ENCODE results near the gene RDH5. TPM values are rescaled to one million over a fixed set of nuclear protein-coding genes. Genes with fewer than 3 reads are reported as not detected.
A peak's percentile ranks its signal among the peaks of the same experiment; 100 is the strongest.

RDH5 gene
- total RNA-seq, 1 donor from 2014 or later: 11.1 TPM

DNA sequence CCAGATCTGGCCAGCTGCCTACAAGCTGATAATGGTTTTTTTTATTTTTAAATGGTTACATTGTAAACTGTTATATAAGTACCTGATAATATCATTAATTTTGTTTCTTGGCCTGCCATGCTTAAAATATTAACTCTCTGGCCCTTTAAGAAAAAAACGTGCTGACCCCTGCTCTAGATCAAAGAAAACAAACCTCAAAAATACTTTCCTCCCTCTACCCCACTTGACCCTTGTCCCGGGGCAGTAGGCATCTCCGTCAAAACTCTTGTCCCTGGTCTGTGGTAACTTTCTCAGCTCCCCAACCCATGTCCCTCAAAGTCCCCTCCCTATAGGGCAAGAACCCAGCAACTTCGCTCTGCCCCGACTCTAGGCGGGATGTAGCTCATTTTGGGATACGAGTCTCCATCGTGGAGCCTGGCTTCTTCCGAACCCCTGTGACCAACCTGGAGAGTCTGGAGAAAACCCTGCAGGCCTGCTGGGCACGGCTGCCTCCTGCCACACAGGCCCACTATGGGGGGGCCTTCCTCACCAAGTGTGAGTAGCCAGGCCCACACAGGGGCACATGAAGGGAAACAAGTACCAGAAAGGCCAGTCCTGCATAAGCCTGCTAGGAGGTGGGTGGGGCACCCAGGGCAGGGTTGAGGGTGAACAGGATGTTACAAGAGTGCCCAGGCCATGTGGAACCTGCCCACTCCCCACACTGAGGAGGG lies 3.5 kb downstream of the RDH5 start:
- no peaks in the 10 kb centered on the region for H3K27me3 ChIP-seq (ENCODE audit: low read depth)
- peaks cover 57% of the 10 kb centered on the region for H3K4me1 ChIP-seq
- TF ChIP-seq, protein P1, sequence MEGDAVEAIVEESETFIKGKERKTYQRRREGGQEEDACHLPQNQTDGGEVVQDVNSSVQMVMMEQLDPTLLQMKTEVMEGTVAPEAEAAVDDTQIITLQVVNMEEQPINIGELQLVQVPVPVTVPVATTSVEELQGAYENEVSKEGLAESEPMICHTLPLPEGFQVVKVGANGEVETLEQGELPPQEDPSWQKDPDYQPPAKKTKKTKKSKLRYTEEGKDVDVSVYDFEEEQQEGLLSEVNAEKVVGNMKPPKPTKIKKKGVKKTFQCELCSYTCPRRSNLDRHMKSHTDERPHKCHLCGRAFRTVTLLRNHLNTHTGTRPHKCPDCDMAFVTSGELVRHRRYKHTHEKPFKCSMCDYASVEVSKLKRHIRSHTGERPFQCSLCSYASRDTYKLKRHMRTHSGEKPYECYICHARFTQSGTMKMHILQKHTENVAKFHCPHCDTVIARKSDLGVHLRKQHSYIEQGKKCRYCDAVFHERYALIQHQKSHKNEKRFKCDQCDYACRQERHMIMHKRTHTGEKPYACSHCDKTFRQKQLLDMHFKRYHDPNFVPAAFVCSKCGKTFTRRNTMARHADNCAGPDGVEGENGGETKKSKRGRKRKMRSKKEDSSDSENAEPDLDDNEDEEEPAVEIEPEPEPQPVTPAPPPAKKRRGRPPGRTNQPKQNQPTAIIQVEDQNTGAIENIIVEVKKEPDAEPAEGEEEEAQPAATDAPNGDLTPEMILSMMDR (IDR thresholded peaks at IDR 0.05): no peak
- intact Hi-C loops (cut with DNase I): no loop called here
- H3K9me3 ChIP-seq: no peaks in the 10 kb centered on the region
- no peak for ATAC-seq
- no peak for DNase-seq
- H3K36me3 ChIP-seq: peaks cover 60% of the 10 kb centered on the region
- H3K4me3 ChIP-seq: no peak overlapping the region
- no peak overlapping the region for H3K27ac ChIP-seq

DNA sequence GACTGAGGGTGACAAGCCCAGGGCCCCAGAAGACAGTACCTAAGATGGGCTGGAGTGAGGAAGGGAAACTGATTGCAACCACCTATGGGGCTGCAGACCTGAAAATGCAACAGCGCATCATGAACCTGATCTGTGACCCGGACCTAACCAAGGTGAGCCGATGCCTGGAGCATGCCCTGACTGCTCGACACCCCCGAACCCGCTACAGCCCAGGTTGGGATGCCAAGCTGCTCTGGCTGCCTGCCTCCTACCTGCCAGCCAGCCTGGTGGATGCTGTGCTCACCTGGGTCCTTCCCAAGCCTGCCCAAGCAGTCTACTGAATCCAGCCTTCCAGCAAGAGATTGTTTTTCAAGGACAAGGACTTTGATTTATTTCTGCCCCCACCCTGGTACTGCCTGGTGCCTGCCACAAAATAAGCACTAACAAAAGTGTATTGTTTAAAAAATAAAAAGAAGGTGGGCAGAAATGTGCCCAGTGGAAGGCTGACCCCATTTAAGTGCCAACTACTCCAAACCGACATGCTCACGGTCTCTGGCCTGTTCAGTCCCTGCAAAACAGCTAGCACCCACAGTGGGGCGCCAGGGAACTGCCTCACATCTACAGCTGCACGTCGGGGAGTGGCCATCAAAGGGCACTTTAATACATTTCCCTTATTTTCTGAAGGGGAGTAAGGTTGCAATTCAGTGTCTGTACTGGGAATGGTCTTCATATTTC lies 4.2 kb downstream of the RDH5 start:
- ATAC-seq (no peak), DNase-seq (peak; percentile 77)
- TF ChIP-seq, protein P1 (IDR thresholded peaks at IDR 0.05): peak; percentile 54
- Histone ChIP-seq H3K27ac (no peak overlapping the region), H3K4me3 (no peak overlapping the region), H3K4me1 (peaks cover 50% of the 10 kb centered on the region), H3K9me3 (no peaks in the 10 kb centered on the region), H3K36me3 (peaks cover 57% of the 10 kb centered on the region), H3K27me3 (ENCODE audit: low read depth) (no peaks in the 10 kb centered on the region)
- intact Hi-C loops (cut with DNase I): no loop called here

DNA sequence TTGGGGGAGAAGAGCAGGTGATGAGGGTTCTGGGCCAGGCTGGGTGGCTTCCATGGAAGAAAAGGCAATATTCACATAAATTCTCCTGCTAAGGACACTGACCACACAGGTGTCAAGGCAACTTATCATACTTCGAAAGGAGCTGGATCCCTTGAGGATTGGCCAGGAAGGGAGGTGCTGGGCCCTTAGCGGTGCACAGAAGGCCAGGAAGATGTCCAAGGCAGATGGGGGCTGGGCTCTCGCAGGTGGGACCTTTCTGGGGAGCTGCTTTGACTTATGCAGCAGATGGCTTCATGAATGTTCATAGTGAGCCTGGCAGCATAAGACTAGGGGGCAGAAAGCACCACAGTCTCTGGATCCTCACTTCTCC lies 4.7 kb downstream of the RDH5 start:
- H3K9me3 ChIP-seq: no peaks in the 10 kb centered on the region
- no peak for DNase-seq
- intact Hi-C loops (cut with DNase I): no loop called here
- ATAC-seq: no peak
- H3K27me3 ChIP-seq (ENCODE audit: low read depth): no peaks in the 10 kb centered on the region
- H3K4me1 ChIP-seq: peaks cover 49% of the 10 kb centered on the region
- H3K36me3 ChIP-seq: peaks cover 52% of the 10 kb centered on the region
- TF ChIP-seq, protein P1 (IDR thresholded peaks at IDR 0.05): no peak
- H3K4me3 ChIP-seq: no peak overlapping the region
- H3K27ac ChIP-seq: no peak overlapping the region

DNA sequence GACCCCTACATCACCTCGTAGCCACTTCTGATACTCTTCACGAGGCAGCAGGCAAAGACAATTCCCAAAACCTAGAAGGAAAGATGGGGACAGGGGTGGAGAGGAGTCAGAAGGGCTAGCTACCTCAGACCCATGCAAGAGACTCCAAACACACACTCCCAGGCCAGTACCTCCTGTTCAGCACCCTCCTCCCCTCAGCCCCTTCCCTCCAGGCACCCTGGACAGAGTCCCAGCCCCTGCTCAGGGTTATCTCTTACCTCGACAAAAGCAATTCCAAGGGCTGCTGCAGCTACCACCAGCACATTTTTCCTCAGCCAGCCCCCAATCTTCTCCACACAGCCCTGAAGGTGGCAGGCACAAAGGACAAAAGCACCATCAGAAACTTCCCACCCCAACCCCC lies 5.4 kb downstream of the RDH5 start:
- H3K9me3 ChIP-seq: no peaks in the 10 kb centered on the region
- H3K27ac ChIP-seq: no peak overlapping the region
- TF ChIP-seq, protein P1 (IDR thresholded peaks at IDR 0.05): no peak
- peaks cover 50% of the 10 kb centered on the region for H3K36me3 ChIP-seq
- intact Hi-C loops (cut with DNase I): no loop called here
- no peak for ATAC-seq
- H3K4me3 ChIP-seq: no peak overlapping the region
- H3K4me1 ChIP-seq: peaks cover 49% of the 10 kb centered on the region
- H3K27me3 ChIP-seq (ENCODE audit: low read depth): no peaks in the 10 kb centered on the region
- no peak for DNase-seq

DNA sequence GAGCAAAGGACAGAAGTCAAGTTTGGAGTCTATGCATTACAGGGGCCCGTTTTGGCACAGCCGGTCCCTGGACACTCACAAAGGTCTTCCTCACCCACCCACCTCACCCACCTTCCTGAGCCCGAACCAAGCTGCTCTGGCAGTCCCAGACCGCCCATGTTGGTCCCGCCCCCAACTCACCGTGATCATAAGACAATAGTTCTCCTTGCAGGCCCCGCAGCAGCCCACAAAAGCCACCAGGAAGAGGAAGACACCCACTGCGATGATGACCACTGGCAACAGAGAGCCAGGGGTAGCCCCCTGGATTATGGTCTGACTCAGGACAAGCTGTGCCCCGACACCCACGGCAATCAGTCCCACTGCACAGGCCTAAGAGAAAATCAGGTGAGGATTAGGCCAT lies 6.8 kb downstream of the RDH5 start:
- peaks cover 48% of the 10 kb centered on the region for H3K4me1 ChIP-seq
- ATAC-seq: no peak
- no peaks in the 10 kb centered on the region for H3K27me3 ChIP-seq (ENCODE audit: low read depth)
- H3K4me3 ChIP-seq: peak overlapping the region; percentile 77
- TF ChIP-seq, protein P1 (IDR thresholded peaks at IDR 0.05): no peak
- DNase-seq: no peak
- intact Hi-C loops (cut with DNase I): no loop called here
- H3K27ac ChIP-seq: peak overlapping the region; percentile 98
- H3K9me3 ChIP-seq: no peaks in the 10 kb centered on the region
- peaks cover 50% of the 10 kb centered on the region for H3K36me3 ChIP-seq

All from lower lobe of right lung (tissue), 2 donors.